GM19035 (cell line): Measurements from ENCODE around the gene BORCS5.

Experiments used
- ATAC-seq: cut with Tn5 transposase; IDR thresholded peaks from one replicate; pipeline ENCODE4 v1.9.1; 2021; ENCODE audit not compliant: unreplicated experiment

Gene BORCS5

DNA sequence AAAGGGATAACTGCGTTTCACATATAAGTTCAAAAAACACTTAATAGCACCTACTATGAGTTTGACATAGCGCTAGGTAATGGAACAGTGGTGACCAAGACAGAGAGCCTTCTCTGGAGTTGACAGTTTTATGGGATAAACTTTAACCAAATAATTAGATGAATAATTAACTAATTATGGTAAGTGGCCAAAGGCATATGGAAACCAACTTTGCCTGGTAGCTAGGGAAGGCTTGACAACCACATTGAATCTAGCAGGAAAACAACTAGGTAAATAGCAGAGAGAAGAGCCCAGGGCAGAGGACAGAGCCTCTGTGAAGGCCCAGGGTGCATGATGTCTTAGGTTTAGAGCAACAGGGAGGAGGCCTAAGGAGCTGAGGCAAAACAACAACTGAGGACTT, 153.7 kb downstream of the BORCS5 start:
- no peak for ATAC-seq

DNA sequence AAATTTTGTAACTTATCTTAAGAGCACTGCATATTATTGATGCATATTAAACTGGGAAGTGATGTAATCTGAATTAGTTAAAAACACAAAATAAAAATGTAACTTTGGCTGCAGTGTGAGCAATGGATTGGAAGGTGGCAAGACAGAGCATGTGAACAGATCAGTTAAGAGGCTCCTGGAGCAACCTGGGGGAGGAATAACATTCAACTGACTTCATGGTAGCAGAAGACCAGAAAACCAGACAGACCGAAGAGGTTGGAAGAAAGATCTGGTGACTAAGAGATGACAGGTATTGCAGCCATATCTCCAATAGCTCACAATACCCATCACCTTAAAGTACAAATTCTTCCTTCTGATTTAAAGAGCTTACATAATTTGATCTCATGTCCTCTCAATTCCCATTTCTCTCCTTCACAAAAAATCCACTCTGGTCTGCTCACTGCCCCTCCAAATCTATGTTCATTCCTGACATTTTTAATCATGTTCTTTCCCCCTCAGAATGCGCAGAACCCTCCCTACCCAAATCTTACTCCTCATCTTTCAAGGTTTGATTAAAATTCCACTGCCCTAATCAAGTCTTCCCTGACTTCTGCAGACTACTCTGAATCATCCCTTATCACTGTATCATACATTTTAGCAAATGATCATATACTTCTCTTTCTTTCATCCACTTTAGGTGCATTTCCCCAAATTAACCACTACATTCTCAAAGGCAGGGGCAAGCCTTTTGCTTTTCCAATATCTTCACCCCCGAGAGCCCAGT, 154.3 kb downstream of the BORCS5 start:
- no peak for ATAC-seq

DNA sequence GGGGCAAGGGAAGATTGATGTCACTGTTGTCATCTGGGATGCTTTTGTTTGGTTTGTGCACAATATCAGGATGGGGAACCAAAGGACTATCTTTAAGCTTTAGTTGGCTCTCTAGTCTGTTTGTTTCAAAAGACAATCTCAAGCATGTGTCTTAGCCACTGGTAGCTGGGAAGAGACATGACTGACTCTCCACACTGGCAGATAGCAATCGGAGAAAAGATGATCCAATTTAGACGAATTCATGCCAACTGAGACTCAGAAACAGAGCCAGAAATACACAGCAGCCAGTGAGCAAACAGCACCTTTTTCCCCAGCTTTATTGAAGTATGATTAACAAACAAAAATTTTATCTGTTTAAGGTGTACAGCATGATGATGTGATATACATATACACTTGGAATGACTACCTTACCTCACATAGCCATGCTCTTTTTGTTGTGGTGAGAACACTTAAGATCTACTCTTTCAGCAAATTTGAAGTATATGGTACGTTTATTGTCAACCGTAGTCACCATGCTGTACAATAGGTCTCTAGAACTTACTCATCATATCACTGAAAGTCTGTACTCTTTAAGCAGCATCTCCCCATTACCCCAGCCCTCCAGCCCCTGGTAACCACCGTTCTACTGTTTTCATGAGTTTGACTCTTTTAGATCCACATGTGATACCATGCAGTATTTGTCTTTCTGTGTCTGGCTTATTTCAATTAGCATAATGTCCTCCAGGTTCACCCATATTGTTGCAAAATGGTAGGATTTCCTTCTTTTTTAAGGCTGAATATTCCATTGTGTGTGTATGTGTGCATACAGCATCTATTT, 155.2 kb downstream of the BORCS5 start:
- ATAC-seq, result no peak

DNA sequence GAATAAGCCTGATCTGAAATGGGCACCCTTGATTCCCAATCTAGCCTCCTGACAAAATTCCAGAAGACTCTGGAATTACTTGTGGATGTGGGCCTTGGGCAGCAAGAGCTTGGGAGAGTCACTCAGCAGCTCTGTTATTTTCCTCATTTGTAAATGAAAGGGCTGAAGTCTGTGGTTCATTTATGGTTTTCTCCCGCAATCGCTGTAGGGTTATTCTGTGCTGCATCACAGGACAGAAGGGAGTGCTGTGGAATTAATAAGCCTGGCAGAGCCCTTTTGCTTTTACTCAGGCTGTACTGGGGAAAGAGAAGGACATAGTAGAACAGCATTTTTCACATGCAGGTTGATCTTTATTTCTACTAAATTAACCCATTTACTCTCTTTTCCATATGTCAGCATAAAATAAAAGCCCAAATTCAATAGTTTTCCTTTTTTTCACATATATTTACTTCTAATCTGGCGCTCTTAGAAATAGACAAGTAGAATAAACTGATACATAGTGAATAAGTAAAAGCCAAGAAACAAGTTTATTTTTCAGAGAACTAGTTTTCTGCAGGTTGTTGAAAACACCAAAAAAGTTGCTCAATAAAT, 156.6 kb downstream of the BORCS5 start:
- ATAC-seq, result no peak

DNA sequence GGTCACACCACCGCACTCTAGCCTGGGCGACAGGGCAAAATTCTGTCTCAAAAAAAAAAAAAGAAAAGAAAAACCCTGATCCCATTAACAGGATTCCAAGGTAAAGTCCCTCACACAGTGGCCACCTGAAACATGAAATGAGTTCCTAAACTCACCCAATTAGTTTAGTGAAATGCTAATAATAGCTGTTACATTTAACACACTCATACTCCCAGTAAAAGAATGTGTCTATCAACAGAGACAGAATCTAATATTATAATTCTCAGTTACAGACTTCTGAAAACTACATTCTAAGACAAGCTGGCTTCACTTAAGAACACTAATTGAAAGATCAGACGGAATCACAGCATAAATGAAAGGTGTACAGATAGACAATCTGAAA, 161.6 kb downstream of the BORCS5 start:
- ATAC-seq, result no peak

DNA sequence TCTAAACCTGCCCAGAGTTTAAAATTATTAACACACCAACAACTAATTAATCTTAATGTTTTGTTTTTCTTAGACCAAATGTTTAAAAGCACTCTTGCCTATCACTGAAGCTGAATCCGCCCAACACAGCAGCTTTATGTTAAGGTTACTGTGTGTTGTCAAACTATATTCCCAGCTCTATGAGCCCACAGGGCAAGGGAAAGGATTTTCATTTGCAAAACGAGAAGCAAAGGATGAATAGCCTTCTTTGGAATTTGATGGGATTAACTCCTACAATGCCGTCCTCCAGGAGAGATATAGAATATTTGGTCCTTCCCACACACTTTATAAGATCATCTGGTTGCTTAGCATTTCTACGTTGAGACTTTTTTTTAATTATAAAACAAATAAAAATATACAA, 162.0 kb downstream of the BORCS5 start:
- no peak for ATAC-seq
